AG10803 (cell line): ENCODE measurements around the gene BCAS1.

Experiments used
- DNase-seq: peaks from one replicate; pipeline ENCODE4 v3.0.0; 2010; ENCODE audit warnings: low read depth
- H3K4me3 ChIP-seq: 2 replicates; pipeline ENCODE4 v1.5.1; 2011; ENCODE audit warnings: mild to moderate bottlenecking, low read length, control low read depth
- CTCF ChIP-seq: conservative IDR thresholded peaks from 2 replicates; pipeline ENCODE4 v1.5.1; 2011; ENCODE audit warnings: mild to moderate bottlenecking, low read length, control low read depth, inconsistent platforms

BCAS1 gene

DNA sequence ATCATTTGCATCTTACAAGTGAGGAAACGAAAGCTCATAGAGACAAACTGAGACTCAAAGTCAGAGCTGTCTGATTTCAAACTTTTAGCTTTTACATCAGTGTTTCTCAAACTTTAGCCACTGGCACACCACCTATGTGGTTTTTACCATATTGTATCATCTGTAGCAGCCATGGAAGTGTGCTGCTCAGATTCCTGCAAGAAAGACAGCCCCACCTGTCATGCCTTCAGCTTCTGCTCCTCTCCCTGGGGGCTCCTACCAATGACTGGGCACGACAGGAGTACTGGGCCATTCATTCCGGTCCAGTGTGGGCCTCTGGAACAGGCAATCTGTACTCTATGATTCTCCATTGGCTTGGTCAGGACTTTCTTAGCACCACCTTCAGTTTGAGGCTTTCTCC lies 87.0 kb downstream of the BCAS1 start:
- no peak for DNase-seq
- no peak for TF ChIP-seq CTCF
- no peak overlapping the region for H3K4me3 ChIP-seq

DNA sequence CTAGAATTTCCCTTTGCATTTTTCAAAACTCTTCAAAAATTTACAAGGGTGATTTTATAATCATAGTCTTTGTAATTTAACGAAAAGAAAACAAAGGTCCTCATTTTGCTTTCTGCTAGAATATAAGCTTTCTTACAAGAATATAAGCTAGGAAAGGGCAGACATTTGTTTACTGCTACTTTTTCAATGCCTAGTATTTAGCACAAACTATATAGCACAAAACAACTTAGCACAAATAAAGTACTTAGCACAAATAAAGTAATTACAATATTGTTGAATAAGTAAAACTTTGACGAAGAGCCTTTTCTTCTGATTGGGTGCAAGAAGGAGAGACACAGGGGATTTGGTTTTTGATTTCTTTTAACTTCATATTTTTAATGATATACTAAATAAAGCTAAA lies 87.8 kb downstream of the BCAS1 start:
- TF ChIP-seq CTCF = no peak
- no peak for DNase-seq

GRCh38 chr20:53981752-53982437 lies 88.5 kb downstream of the BCAS1 start:
- H3K4me3 ChIP-seq = no peak overlapping the region
- no peak for DNase-seq
- TF ChIP-seq CTCF = no peak

More for the DNA sequence above, 87.8 kb downstream of the BCAS1 start:
- H3K4me3 ChIP-seq = no peak overlapping the region

DNA sequence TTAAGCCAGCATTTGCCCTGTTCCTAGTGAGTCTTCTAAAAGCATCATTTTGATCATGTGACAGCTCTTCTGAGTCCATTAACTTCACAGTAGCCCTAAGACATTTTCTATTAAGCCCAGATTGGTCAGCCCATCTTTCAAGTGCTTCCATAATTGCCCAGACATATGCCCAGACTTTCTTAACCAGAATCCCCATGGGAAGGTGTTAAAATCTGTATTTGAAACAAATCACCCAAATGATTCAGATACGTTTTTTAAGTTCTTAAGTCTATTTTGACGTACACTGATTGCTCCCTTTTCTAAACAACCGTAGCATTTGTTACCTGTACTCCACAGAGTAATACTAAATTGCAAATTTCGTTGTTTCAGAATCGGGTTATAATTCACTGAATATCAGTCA lies 89.3 kb downstream of the BCAS1 start:
- TF ChIP-seq CTCF = no peak
- H3K4me3 ChIP-seq = no peak overlapping the region
- DNase-seq = no peak

GRCh38 chr20:53980031-53980465 lies 90.3 kb downstream of the BCAS1 start:
- DNase-seq = no peak
- H3K4me3 ChIP-seq = no peak overlapping the region
- no peak for TF ChIP-seq CTCF

GRCh38 chr20:53978497-53978896 lies 91.9 kb downstream of the BCAS1 start:
- no peak overlapping the region for H3K4me3 ChIP-seq
- no peak for DNase-seq
- TF ChIP-seq CTCF = no peak

GRCh38 chr20:53977391-53977790 lies 93.0 kb downstream of the BCAS1 start:
- no peak for DNase-seq
- H3K4me3 ChIP-seq = no peak overlapping the region
- no peak for TF ChIP-seq CTCF
